ENCODE measurements around the gene ALOX5AP.

- TF ChIP-seq CTCF (IDR thresholded peaks at IDR 0.05) = no peak
- no peak for TF ChIP-seq POLR2A (IDR thresholded peaks at IDR 0.05)
Measured at GRCh38 chr13:30797847-30798535, 62.6 kb downstream of the ALOX5AP start.
